GM20000 (cell line): ENCODE data around the gene ZNF441.
"Not testable (repeated sequence)": the region's sequence is repeated elsewhere in the genome, so short reads cannot be mapped to it uniquely, and the experiment has no call there.

Experiments
- DNase-seq: peaks from one replicate; pipeline ENCODE4 v3.0.0; 2012; ENCODE audit warnings: low spot score
- TF ChIP-seq, protein P1 (sequence below): IDR thresholded peaks from 2 replicates; pipeline ENCODE4 v1.5.1; 2012; ENCODE audit warnings: mild to moderate bottlenecking, control low read depth; ENCODE audit errors: extremely low read depth, missing control alignments

The ZNF441 gene

GRCh38 chr19:11759805-11760204 lies 7.0 kb upstream of the ZNF441 start:
- TF ChIP-seq, protein P1, sequence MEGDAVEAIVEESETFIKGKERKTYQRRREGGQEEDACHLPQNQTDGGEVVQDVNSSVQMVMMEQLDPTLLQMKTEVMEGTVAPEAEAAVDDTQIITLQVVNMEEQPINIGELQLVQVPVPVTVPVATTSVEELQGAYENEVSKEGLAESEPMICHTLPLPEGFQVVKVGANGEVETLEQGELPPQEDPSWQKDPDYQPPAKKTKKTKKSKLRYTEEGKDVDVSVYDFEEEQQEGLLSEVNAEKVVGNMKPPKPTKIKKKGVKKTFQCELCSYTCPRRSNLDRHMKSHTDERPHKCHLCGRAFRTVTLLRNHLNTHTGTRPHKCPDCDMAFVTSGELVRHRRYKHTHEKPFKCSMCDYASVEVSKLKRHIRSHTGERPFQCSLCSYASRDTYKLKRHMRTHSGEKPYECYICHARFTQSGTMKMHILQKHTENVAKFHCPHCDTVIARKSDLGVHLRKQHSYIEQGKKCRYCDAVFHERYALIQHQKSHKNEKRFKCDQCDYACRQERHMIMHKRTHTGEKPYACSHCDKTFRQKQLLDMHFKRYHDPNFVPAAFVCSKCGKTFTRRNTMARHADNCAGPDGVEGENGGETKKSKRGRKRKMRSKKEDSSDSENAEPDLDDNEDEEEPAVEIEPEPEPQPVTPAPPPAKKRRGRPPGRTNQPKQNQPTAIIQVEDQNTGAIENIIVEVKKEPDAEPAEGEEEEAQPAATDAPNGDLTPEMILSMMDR, result no peak

GRCh38 chr19:11763117-11763516 lies 3.7 kb upstream of the ZNF441 start:
- TF ChIP-seq, protein P1, result no peak
- DNase-seq, result no peak

More at GRCh38 chr19:11759805-11760204, 7.0 kb upstream of the ZNF441 start:
- DNase-seq, result no peak

GRCh38 chr19:11763611-11764010 lies 3.2 kb upstream of the ZNF441 start:
- DNase-seq, result no peak
- TF ChIP-seq, protein P1, result no peak

- DNase-seq, result peak; percentile 67
- TF ChIP-seq, protein P1, result no peak
These were observed 883 bp downstream of the ZNF441 start for GRCh38 chr19:11767633-11768133.

DNA sequence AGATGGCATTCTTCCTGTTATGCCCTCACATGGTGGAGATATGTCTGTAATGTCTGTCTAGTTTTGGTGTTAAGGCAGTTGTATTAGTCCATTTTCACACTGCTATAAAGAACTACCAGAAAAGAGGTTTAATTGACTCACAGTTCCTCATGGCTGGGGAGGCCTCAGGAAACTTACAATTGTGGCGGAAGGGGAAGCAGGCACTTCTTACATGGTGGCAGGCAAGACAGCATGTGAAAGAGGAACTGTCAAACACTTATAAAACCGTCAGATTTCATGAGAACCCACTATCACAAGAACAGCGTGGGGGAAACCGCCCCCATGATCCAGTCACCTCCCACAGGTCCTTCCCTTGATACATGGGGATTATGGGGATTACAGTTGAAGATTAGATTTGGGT lies 3.2 kb downstream of the ZNF441 start:
- TF ChIP-seq, protein P1, result no peak
- DNase-seq, result no peak

GRCh38 chr19:11771520-11771919 lies 4.7 kb downstream of the ZNF441 start:
- DNase-seq, result not testable (repeated sequence)

GRCh38 chr19:11776669-11777068 lies 9.9 kb downstream of the ZNF441 start:
- not testable (repeated sequence) for DNase-seq

DNA sequence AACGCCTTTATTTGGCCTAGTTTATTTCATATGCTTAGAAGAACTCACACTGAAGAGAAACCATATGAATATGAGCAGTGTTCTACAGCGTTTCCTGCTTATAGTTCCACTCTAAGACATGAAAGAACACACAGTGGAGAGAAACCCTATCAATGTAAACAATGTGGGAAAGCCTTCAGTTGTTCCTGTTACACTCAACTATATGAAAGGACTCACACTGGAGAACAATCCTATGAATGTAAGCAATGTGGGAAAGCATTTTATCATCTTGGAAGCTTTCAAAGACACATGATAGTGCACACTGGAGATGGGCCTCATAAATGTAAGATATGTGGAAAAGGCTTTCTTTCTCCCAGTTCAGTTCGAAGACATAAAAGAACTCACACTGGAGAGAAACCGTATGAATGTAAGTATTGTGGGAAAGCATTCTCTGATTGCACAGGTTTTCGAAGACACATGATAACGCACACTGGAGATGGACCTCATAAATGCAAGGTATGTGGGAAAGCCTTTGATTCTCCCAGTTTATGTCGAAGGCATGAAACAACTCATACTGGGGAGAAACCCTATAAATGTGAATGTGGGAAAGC lies 13.7 kb downstream of the ZNF441 start:
- DNase-seq, result no peak
- TF ChIP-seq, protein P1, result no peak
